ENCODE measurements around the gene AKAP7.

- TF ChIP-seq, protein P1, sequence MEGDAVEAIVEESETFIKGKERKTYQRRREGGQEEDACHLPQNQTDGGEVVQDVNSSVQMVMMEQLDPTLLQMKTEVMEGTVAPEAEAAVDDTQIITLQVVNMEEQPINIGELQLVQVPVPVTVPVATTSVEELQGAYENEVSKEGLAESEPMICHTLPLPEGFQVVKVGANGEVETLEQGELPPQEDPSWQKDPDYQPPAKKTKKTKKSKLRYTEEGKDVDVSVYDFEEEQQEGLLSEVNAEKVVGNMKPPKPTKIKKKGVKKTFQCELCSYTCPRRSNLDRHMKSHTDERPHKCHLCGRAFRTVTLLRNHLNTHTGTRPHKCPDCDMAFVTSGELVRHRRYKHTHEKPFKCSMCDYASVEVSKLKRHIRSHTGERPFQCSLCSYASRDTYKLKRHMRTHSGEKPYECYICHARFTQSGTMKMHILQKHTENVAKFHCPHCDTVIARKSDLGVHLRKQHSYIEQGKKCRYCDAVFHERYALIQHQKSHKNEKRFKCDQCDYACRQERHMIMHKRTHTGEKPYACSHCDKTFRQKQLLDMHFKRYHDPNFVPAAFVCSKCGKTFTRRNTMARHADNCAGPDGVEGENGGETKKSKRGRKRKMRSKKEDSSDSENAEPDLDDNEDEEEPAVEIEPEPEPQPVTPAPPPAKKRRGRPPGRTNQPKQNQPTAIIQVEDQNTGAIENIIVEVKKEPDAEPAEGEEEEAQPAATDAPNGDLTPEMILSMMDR (optimal IDR thresholded peaks at IDR 0.05 in 1 of 3, IDR thresholded peaks at IDR 0.05 in 1 of 3, conservative IDR thresholded peaks at IDR 0.05 in 1 of 3; ENCODE audit: extremely low read depth in 1 of 3, insufficient read depth in 2 of 3, low read length in 3 of 3), result no peak
- TF ChIP-seq EZH2 (IDR thresholded peaks at IDR 0.05; ENCODE audit: low read length), result no peak
These were observed 77.6 kb downstream of the AKAP7 start for GRCh38 chr6:131212913-131213312.
